Right cardiac atrium (tissue), 5 donors: ENCODE measurements around the gene PTPRM. TPM values are rescaled to one million over a fixed set of nuclear protein-coding genes. Genes with fewer than 3 reads are reported as not detected.

Experiments used
- ATAC-seq, 2 donors: fragments of 200-7000 bp; cut with Tn5 transposase; one replicate each; pipeline versions ENCODE4 v1.8.0 to v1.9.1; 2020; ENCODE audit warnings: moderate library complexity in 2 of 2, mild to moderate bottlenecking in 1 of 2
- DNase-seq, 3 donors: peaks; one replicate each; pipeline ENCODE4 v3.0.0-alpha.2; 2020
- H3K27ac ChIP-seq: one replicate; pipeline ENCODE4 v1.5.1; 2013; ENCODE audit warnings: mild to moderate bottlenecking, low read length, control low read depth, moderate library complexity
- H3K27me3 ChIP-seq: one replicate; pipeline ENCODE4 v1.6.1; 2013; ENCODE audit not compliant: control insufficient read depth, insufficient read depth
- H3K4me1 ChIP-seq: one replicate; pipeline ENCODE4 v1.6.1; 2013; ENCODE audit warnings: low read length; ENCODE audit not compliant: control insufficient read depth, insufficient read depth
- H3K4me3 ChIP-seq: one replicate; pipeline ENCODE4 v1.5.1; 2013; ENCODE audit warnings: low read length, control low read depth
- H3K9me3 ChIP-seq: one replicate; pipeline ENCODE4 v1.6.1; 2013; ENCODE audit warnings: low read length; ENCODE audit not compliant: control insufficient read depth
- WGBS: extraction: QIAGEN DNeasy Blood & Tissue Kit; methylation state at CpG from one replicate; pipeline ENCODE4 v1.1.7; 2013; 5-methylcytosine and 5-hydroxymethylcytosine counted together
- intact Hi-C, 4 donors: fragments of 100-400 bp; cut with DNase I; formaldehyde crosslinking; loops; one replicate each; pipeline versions ENCODE4 v1.11.0 to v1.14.0; 2022 to 2023
- polyA plus RNA-seq: library from polyadenylated mRNA; stranded (reverse); fragments of 200-250 nt; gene quantifications from one replicate; pipeline ENCODE4 v1.2.3, GENCODE V29; 2013
- total RNA-seq, 4 donors: library from RNA; stranded (reverse); fragmentation: NEBNext Ultra II Directional; extraction: Animal tissue kit (Norgen Biotek cat#: 25700); gene quantifications; one replicate each; pipeline ENCODE4 v1.2.1, GENCODE V29; 2021
- donor health status: healthy with polysubstance abuse.
- donor health status: DM: no; HTN: yes; CAD: no.
- donor health status: DM: no; HTN: no; CAD: no.
- donor health status: DM: no; HTN: yes; CAD: no; lungs with severe emphysema.
- donor health status: DM: yes; HTN: yes; CAD: no.

The PTPRM gene
- total and polyA plus RNA-seq, 5 donors = 55.1 to 81.5 (median 63.4) TPM

- H3K4me3 ChIP-seq = no peak overlapping the region
- ATAC-seq = no peak
- intact Hi-C loops = loop anchor here in 1 of 4 donors (10.0 kb wide), 1 partner anchor 47 kb away; no protein-coding TSS in a partner anchor
- H3K4me1 ChIP-seq = no peaks in the 10 kb centered on the region
- WGBS = 83% methylated on average over 3 of the region's 3 CpGs
- H3K9me3 ChIP-seq = peaks cover 2% of the 10 kb centered on the region
- DNase-seq = no peak
- H3K27ac ChIP-seq = no peak overlapping the region
- no peaks in the 10 kb centered on the region for H3K27me3 ChIP-seq
Observed at GRCh38 chr18:8221452-8221851, 654.3 kb downstream of the PTPRM start.

GRCh38 chr18:8224576-8224975, 657.5 kb downstream of the PTPRM start:
- Histone ChIP-seq H3K27ac (no peak overlapping the region), H3K4me1 (no peaks in the 10 kb centered on the region), H3K27me3 (no peaks in the 10 kb centered on the region), H3K9me3 (peaks cover 2% of the 10 kb centered on the region), H3K4me3 (no peak overlapping the region)
- intact Hi-C loops = loop anchor here in 1 of 4 donors (10.0 kb wide), 1 partner anchor 50 kb away; no protein-coding TSS in a partner anchor
- DNase-seq (no peak), ATAC-seq (no peak)
- WGBS = 95% methylated on average over 3 of the region's 3 CpGs

GRCh38 chr18:8229040-8229439, 661.9 kb downstream of the PTPRM start:
- H3K27ac ChIP-seq = no peak overlapping the region
- intact Hi-C loops = loop anchor here in 1 of 4 donors (10.0 kb wide), 1 partner anchor 54 kb away; no protein-coding TSS in a partner anchor
- no peaks in the 10 kb centered on the region for H3K4me1 ChIP-seq

GRCh38 chr18:8229787-8230186, 662.7 kb downstream of the PTPRM start:
- no peak for ATAC-seq

More at GRCh38 chr18:8229040-8229439, 661.9 kb downstream of the PTPRM start:
- ATAC-seq (no peak), DNase-seq (no peak)
- no peaks in the 10 kb centered on the region for H3K27me3 ChIP-seq
- H3K4me3 ChIP-seq = no peak overlapping the region
- H3K9me3 ChIP-seq = peaks cover 2% of the 10 kb centered on the region
- WGBS = 87% methylated on average over 5 of the region's 5 CpGs

GRCh38 chr18:8231316-8231715, 664.2 kb downstream of the PTPRM start:
- Histone ChIP-seq H3K27me3 (no peaks in the 10 kb centered on the region), H3K9me3 (no peaks in the 10 kb centered on the region), H3K4me3 (no peak overlapping the region), H3K27ac (no peak overlapping the region), H3K4me1 (no peaks in the 10 kb centered on the region)
- WGBS = 76% methylated on average over 5 of the region's 5 CpGs
- no peak for DNase-seq
- intact Hi-C loops = no loop called here
- ATAC-seq = no peak

More at GRCh38 chr18:8229787-8230186, 662.7 kb downstream of the PTPRM start:
- DNase-seq = no peak
- H3K27me3 ChIP-seq = no peaks in the 10 kb centered on the region
- no peak overlapping the region for H3K27ac ChIP-seq
- H3K4me3 ChIP-seq = no peak overlapping the region
- 95% methylated on average over 3 of the region's 3 CpGs for WGBS
- no peaks in the 10 kb centered on the region for H3K4me1 ChIP-seq
- peaks cover 2% of the 10 kb centered on the region for H3K9me3 ChIP-seq
- intact Hi-C loops = loop anchor here in 1 of 4 donors (10.0 kb wide), 1 partner anchor 55 kb away; no protein-coding TSS in a partner anchor

GRCh38 chr18:8232791-8233190, 665.7 kb downstream of the PTPRM start:
- ATAC-seq = no peak
- intact Hi-C loops = no loop called here
- Histone ChIP-seq H3K4me1 (no peaks in the 10 kb centered on the region), H3K27me3 (no peaks in the 10 kb centered on the region), H3K4me3 (no peak overlapping the region), H3K27ac (no peak overlapping the region), H3K9me3 (no peaks in the 10 kb centered on the region)
- no peak for DNase-seq
- 81% methylated on average over 4 of the region's 4 CpGs for WGBS

- 93% methylated on average over 3 of the region's 3 CpGs for WGBS
- intact Hi-C loops = no loop called here
- H3K4me3 ChIP-seq = no peak overlapping the region
- H3K4me1 ChIP-seq = no peaks in the 10 kb centered on the region
- ATAC-seq = no peak
- H3K27ac ChIP-seq = no peak overlapping the region
- no peaks in the 10 kb centered on the region for H3K9me3 ChIP-seq
- DNase-seq = no peak
- H3K27me3 ChIP-seq = no peaks in the 10 kb centered on the region
Observed at GRCh38 chr18:8235894-8236293, 668.8 kb downstream of the PTPRM start.

- no peak for DNase-seq
- intact Hi-C loops = no loop called here
- peaks cover 1% of the 10 kb centered on the region for H3K4me1 ChIP-seq
- no peaks in the 10 kb centered on the region for H3K27me3 ChIP-seq
- H3K4me3 ChIP-seq = no peak overlapping the region
- 93% methylated on average over 5 of the region's 5 CpGs for WGBS
- H3K27ac ChIP-seq = no peak overlapping the region
- no peak for ATAC-seq
- no peaks in the 10 kb centered on the region for H3K9me3 ChIP-seq
Observed at GRCh38 chr18:8238507-8238906, 671.4 kb downstream of the PTPRM start.

GRCh38 chr18:8241731-8242130, 674.6 kb downstream of the PTPRM start:
- Histone ChIP-seq H3K4me3 (no peak overlapping the region), H3K27ac (no peak overlapping the region), H3K27me3 (no peaks in the 10 kb centered on the region), H3K4me1 (peaks cover 1% of the 10 kb centered on the region), H3K9me3 (no peaks in the 10 kb centered on the region)
- intact Hi-C loops = no loop called here
- DNase-seq = no peak
- 58% methylated on average over 1 of the region's 1 CpG for WGBS
- ATAC-seq = no peak

GRCh38 chr18:8242151-8242696, 675.1 kb downstream of the PTPRM start:
- H3K4me3 ChIP-seq = no peak overlapping the region
- no peak overlapping the region for H3K27ac ChIP-seq
- peaks cover 1% of the 10 kb centered on the region for H3K4me1 ChIP-seq
- DNase-seq = no peak
- H3K27me3 ChIP-seq = no peaks in the 10 kb centered on the region
- intact Hi-C loops = no loop called here
- no peak for ATAC-seq
- 72% methylated on average over 1 of the region's 1 CpG for WGBS
- no peaks in the 10 kb centered on the region for H3K9me3 ChIP-seq

GRCh38 chr18:8247700-8248099, 680.6 kb downstream of the PTPRM start:
- ATAC-seq = no peak
- 86% methylated on average over 6 of the region's 6 CpGs for WGBS

GRCh38 chr18:8248576-8248975, 681.5 kb downstream of the PTPRM start:
- intact Hi-C loops = no loop called here

More at GRCh38 chr18:8247700-8248099, 680.6 kb downstream of the PTPRM start:
- H3K27ac ChIP-seq = no peak overlapping the region
- H3K9me3 ChIP-seq = no peaks in the 10 kb centered on the region
- no peaks in the 10 kb centered on the region for H3K27me3 ChIP-seq
- DNase-seq = no peak
- no peak overlapping the region for H3K4me3 ChIP-seq
- H3K4me1 ChIP-seq = no peaks in the 10 kb centered on the region
- intact Hi-C loops = no loop called here

More at GRCh38 chr18:8248576-8248975, 681.5 kb downstream of the PTPRM start:
- H3K27me3 ChIP-seq = no peaks in the 10 kb centered on the region
- H3K4me3 ChIP-seq = no peak overlapping the region
- no peaks in the 10 kb centered on the region for H3K4me1 ChIP-seq
- no peak for DNase-seq
- WGBS = 79% methylated on average over 4 of the region's 4 CpGs
- H3K27ac ChIP-seq = no peak overlapping the region
- ATAC-seq = no peak
- H3K9me3 ChIP-seq = no peaks in the 10 kb centered on the region
